Suprapubic skin (tissue), 4 donors: ENCODE data around the gene PNN. TPM values are rescaled to one million over a fixed set of nuclear protein-coding genes. Genes with fewer than 3 reads are reported as not detected.

Experiments
- DNase-seq, 2 donors: peaks; one replicate each; pipeline ENCODE4 v3.0.0-alpha.2; 2019; ENCODE audit warnings: low spot score in 2 of 2
- H3K27ac ChIP-seq: fragments of 200-600 bp; sonication (generic); one replicate; pipeline ENCODE4 v1.5.1; 2019
- H3K27me3 ChIP-seq: fragments of 200-600 bp; sonication (generic); one replicate; pipeline ENCODE4 v1.5.1; 2019
- H3K36me3 ChIP-seq: fragments of 200-600 bp; sonication (generic); one replicate; pipeline ENCODE4 v1.5.1; 2019
- H3K4me1 ChIP-seq: fragments of 200-600 bp; sonication (generic); one replicate; pipeline ENCODE4 v1.5.1; 2019
- H3K4me3 ChIP-seq: fragments of 200-600 bp; sonication (generic); one replicate; pipeline ENCODE4 v1.5.1; 2019; ENCODE audit warnings: mild to moderate bottlenecking
- H3K9me3 ChIP-seq: fragments of 200-600 bp; sonication (generic); one replicate; pipeline ENCODE4 v1.5.1; 2019
- EP300 ChIP-seq: sonication (generic); formaldehyde crosslinking; IDR thresholded peaks from one replicate; pipeline ENCODE4 v1.6.1; 2017; ENCODE audit warnings: antibody characterized with exemption
- POLR2A ChIP-seq, 2 donors: fragments of 450-650 bp; IDR thresholded peaks; one replicate each; pipeline ENCODE4 v1.6.1; 2017; ENCODE audit warnings: antibody characterized with exemption in 2 of 2, mild to moderate bottlenecking in 2 of 2, moderate library complexity in 2 of 2
- POLR2AphosphoS5 ChIP-seq, 3 donors: sonication (generic); formaldehyde crosslinking; IDR thresholded peaks; one replicate each; pipeline ENCODE4 v1.6.1; 2017; ENCODE audit warnings: antibody characterized with exemption in 3 of 3
- WGBS: methylation state at CpG from one replicate; pipeline ENCODE4 v1.1.5; 2018; 5-methylcytosine and 5-hydroxymethylcytosine counted together
- total RNA-seq, 4 donors: library from RNA; depleted of rRNA; stranded (reverse); fragments of >200 nt; gene quantifications; one replicate each; pipeline ENCODE4 v1.1.0, GENCODE V29; 2016
- TF ChIP-seq, protein P1 (sequence below), 2 donors: fragments of 200-600 bp in 1 of 2; fragments of 450-650 bp in 1 of 2; sonication (generic) in 1 of 2; IDR thresholded peaks; one replicate each; pipeline ENCODE4 v1.5.1; 2016 to 2019; ENCODE audit warnings: antibody characterized with exemption in 2 of 2, mild to moderate bottlenecking in 1 of 2, moderate library complexity in 1 of 2

Gene PNN
- total RNA-seq, 4 donors from 2014 or later = 24.8 to 63.3 (median 26.4) TPM

DNA sequence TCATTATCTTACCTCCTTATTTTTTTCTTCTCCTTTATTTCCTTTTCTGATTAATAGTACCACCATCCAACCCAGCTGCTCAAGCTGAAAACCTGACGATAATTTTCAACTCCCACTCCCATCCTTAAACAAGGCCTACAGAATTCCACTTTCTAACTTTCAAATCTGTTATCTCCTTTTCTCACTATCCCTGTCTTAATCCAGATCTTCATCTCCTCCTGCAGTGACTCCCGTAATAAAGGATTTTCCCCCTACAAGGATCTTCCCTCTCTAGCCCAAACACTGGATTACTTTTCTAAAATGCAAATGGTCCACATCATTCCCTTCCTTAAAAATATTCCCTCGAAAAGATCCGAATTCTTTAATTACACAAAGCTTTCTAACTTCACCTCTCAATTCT lies 6.5 kb upstream of the PNN start:
- H3K4me3 ChIP-seq = peak overlapping the region; percentile 92
- H3K27me3 ChIP-seq = no peaks in the 10 kb centered on the region
- no peaks in the 10 kb centered on the region for H3K9me3 ChIP-seq
- no peak for TF ChIP-seq POLR2AphosphoS5 (IDR thresholded peaks at IDR 0.05)
- TF ChIP-seq, protein P1, sequence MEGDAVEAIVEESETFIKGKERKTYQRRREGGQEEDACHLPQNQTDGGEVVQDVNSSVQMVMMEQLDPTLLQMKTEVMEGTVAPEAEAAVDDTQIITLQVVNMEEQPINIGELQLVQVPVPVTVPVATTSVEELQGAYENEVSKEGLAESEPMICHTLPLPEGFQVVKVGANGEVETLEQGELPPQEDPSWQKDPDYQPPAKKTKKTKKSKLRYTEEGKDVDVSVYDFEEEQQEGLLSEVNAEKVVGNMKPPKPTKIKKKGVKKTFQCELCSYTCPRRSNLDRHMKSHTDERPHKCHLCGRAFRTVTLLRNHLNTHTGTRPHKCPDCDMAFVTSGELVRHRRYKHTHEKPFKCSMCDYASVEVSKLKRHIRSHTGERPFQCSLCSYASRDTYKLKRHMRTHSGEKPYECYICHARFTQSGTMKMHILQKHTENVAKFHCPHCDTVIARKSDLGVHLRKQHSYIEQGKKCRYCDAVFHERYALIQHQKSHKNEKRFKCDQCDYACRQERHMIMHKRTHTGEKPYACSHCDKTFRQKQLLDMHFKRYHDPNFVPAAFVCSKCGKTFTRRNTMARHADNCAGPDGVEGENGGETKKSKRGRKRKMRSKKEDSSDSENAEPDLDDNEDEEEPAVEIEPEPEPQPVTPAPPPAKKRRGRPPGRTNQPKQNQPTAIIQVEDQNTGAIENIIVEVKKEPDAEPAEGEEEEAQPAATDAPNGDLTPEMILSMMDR (IDR thresholded peaks at IDR 0.05) = no peak
- no peak for TF ChIP-seq EP300
- TF ChIP-seq POLR2A (IDR thresholded peaks at IDR 0.05) = no peak
- H3K27ac ChIP-seq = no peak overlapping the region
- peaks cover 28% of the 10 kb centered on the region for H3K4me1 ChIP-seq
- 61% methylated on average over 4 of the region's 4 CpGs for WGBS
- DNase-seq = no peak
- no peaks in the 10 kb centered on the region for H3K36me3 ChIP-seq

DNA sequence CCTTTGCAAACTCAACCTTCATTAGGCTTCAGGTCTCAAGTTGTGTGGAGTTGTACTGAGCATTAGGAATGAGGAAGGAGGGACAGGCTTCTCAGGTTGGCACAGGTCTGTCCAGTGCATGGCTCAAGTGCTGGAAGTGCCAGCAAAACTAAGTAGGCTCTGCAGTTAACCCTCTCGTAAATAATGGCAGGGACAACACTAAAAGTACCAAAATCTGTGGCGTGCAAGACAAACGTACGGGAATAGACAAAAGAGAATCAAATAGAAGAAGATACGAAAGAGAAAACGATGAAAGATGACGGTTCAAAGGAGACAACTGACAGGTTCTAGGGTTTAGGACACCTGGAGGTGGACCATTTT lies 5.5 kb upstream of the PNN start:
- Histone ChIP-seq H3K36me3 (no peaks in the 10 kb centered on the region), H3K27ac (peak overlapping the region; percentile 97), H3K4me3 (peak overlapping the region; percentile 92), H3K9me3 (no peaks in the 10 kb centered on the region), H3K27me3 (no peaks in the 10 kb centered on the region), H3K4me1 (peaks cover 27% of the 10 kb centered on the region)
- DNase-seq = no peak
- TF ChIP-seq POLR2A (IDR thresholded peaks at IDR 0.05) = no peak
- TF ChIP-seq, protein P1 (IDR thresholded peaks at IDR 0.05) = no peak
- no peak for TF ChIP-seq EP300
- no peak for TF ChIP-seq POLR2AphosphoS5 (IDR thresholded peaks at IDR 0.05)
- WGBS = under 1% methylated on average over 7 of the region's 7 CpGs

DNA sequence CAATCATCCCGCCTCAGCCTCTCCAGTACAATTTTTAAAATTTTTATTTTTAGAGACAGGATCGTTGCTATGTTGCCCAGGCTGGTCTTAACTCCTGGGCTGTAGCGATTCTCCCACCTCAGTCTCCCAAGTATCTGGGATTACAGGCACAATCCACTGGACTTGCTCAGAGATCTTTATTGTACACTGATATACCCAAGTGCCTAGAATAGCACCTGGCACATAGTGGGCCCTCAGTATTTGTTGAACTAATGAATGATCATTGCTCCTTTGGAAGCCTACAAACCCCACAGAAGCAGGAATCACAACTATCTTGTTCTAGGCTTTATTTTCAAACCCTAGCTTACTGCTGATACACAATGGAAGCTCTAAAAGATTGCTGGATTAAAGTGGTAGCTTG lies 1.9 kb upstream of the PNN start:
- Histone ChIP-seq H3K27ac (no peak overlapping the region), H3K36me3 (peaks cover 16% of the 10 kb centered on the region), H3K4me3 (no peak overlapping the region), H3K27me3 (no peaks in the 10 kb centered on the region), H3K4me1 (peaks cover 33% of the 10 kb centered on the region), H3K9me3 (no peaks in the 10 kb centered on the region)
- no peak for TF ChIP-seq POLR2AphosphoS5 (IDR thresholded peaks at IDR 0.05)
- TF ChIP-seq, protein P1 (IDR thresholded peaks at IDR 0.05) = no peak
- no peak for TF ChIP-seq POLR2A (IDR thresholded peaks at IDR 0.05)
- TF ChIP-seq EP300 = no peak
- 77% methylated on average over 3 of the region's 3 CpGs for WGBS
- DNase-seq = no peak

DNA sequence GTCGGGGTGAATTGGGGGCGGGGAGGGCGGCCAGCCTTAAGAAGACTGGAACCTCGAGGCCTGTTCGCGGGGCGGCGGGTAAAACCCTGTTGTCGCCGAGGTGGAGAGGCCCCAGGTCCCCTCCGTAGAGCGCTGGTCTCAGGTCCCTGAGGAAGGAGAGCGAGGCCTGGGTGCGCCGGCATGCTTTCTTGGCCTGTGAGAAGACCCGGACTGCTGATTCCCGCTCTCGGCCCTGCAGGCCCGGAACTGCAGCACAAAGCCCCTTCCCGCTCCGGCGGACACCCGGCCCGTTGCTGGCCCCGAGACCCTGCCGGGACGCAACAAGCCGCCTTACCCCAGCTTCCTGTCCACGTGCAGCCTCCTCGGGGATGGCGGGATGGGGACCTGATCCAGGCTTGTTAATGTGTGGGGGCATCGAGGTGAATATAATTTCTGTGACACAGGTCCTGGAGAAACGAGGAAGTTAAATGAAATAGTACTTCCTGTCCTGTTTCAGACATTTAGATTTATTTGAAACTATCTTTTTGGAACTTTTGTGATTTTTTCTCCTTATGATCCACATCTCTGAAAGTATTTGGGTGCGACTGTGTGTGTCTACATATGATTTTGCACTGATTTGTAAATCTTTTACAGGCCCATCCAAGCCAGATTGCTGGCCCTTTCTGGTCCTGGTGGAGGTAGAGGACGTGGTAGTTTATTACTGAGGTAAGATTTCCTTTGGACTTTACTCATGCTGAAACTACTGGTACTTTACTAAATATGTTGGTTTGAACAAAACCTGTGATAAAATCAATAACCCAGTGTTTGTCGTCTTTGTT lies 600 bp downstream of the PNN start:
- peaks cover 41% of the 10 kb centered on the region for H3K36me3 ChIP-seq
- H3K4me3 ChIP-seq = peak overlapping the region; percentile 94
- no peaks in the 10 kb centered on the region for H3K9me3 ChIP-seq
- TF ChIP-seq POLR2AphosphoS5 (IDR thresholded peaks at IDR 0.05) = peak in 1 of 3 donors; percentile 7
- no peak for TF ChIP-seq EP300
- no peaks in the 10 kb centered on the region for H3K27me3 ChIP-seq
- peaks cover 21% of the 10 kb centered on the region for H3K4me1 ChIP-seq
- WGBS = under 1% methylated on average over 31 of the region's 36 CpGs
- no peak for DNase-seq
- peak overlapping the region; percentile 93 for H3K27ac ChIP-seq

DNA sequence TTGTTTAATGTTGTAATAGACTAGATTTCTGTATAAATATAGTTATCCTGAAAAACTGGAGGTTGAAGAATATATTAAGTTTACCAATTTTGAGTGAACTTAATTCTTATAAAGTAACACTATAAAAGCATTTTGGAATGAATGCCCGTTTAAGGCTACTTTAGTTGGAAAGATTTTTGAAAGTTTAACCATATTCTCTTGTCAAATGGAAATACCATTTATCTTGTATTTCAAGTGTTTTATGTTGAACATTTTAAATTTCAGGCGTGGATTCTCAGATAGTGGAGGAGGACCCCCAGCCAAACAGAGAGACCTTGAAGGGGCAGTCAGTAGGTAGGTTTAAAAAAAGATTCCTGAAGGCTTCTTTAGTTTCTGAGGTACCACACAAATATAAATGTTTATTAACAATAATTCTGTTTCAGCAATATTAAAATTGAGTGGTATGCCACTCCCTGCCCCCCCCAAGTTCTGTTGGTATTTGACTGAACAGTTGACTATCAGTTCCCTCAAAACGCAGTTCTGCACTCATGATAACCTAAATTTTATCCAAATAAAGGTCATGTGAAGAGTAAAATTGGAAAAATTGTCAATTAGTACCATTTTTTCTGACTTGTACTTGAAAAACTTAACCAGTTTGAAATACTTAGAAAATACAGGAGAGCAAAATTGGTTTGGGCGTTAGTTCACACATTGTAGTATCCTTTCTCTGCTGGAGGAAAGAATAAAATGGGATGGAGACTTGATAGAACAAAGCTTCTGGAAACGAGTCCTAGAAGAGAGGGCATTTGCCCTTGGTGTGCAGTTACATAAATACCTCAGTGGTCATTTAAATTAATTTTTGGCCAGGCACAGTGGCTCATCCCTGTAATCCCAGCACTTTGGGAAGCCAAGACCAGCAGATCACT lies 1.5 kb downstream of the PNN start:
- Histone ChIP-seq H3K36me3 (peaks cover 50% of the 10 kb centered on the region), H3K4me3 (peak overlapping the region; percentile 94), H3K4me1 (peaks cover 16% of the 10 kb centered on the region), H3K27ac (no peak overlapping the region), H3K9me3 (no peaks in the 10 kb centered on the region), H3K27me3 (no peaks in the 10 kb centered on the region)
- 75% methylated on average over 5 of the region's 5 CpGs for WGBS
- TF ChIP-seq EP300 = no peak
- TF ChIP-seq POLR2A (IDR thresholded peaks at IDR 0.05) = no peak
- TF ChIP-seq, protein P1 (IDR thresholded peaks at IDR 0.05) = no peak
- no peak for TF ChIP-seq POLR2AphosphoS5 (IDR thresholded peaks at IDR 0.05)
- no peak for DNase-seq
